Ectodermal cell (in vitro differentiated cells): ENCODE results near the gene RBM41.

Experiments used
- H3K27ac ChIP-seq: 2 replicates; pipeline ENCODE4 v1.7.0; 2013; ENCODE audit warnings: mild to moderate bottlenecking, low read depth, low read length; ENCODE audit not compliant: insufficient read depth, poor library complexity, severe bottlenecking
- H3K27me3 ChIP-seq: 2 replicates; pipeline ENCODE4 v1.7.0; 2013; ENCODE audit warnings: mild to moderate bottlenecking, low read length; ENCODE audit not compliant: insufficient read depth, control insufficient read depth, poor library complexity, severe bottlenecking
- H3K36me3 ChIP-seq: one replicate; pipeline ENCODE4 v1.7.0; 2013; ENCODE audit warnings: low read length; ENCODE audit not compliant: control insufficient read depth, insufficient read depth
- H3K4me1 ChIP-seq: one replicate; pipeline ENCODE4 v1.7.0; 2013; ENCODE audit warnings: low read length; ENCODE audit not compliant: control insufficient read depth, insufficient read depth
- H3K4me3 ChIP-seq: 2 replicates; pipeline ENCODE4 v1.7.0; 2013; ENCODE audit warnings: low read depth, low read length, control low read depth; ENCODE audit not compliant: insufficient read depth
- H3K9me3 ChIP-seq: 2 replicates; pipeline ENCODE4 v1.7.0; 2013; ENCODE audit warnings: mild to moderate bottlenecking, low read length, moderate library complexity; ENCODE audit not compliant: control insufficient read depth
- WGBS, 2 experiments: methylation state at CpG; one replicate each; pipeline ENCODE4 v1.1.7; 2013; ENCODE audit warnings: missing lambda C conversion rate in 2 of 2; 5-methylcytosine and 5-hydroxymethylcytosine counted together

Gene RBM41

GRCh38 chrX:107047622-107048021 lies 71.0 kb downstream of the RBM41 start:
- Histone ChIP-seq H3K4me1 (no peaks in the 10 kb centered on the region), H3K36me3 (no peaks in the 10 kb centered on the region), H3K27ac (no peak overlapping the region), H3K27me3 (no peaks in the 10 kb centered on the region), H3K4me3 (no peak overlapping the region), H3K9me3 (no peaks in the 10 kb centered on the region)
- 92 to 100% methylated on average over 1 of the region's 1 CpG for WGBS, 2 experiments

- no peaks in the 10 kb centered on the region for H3K9me3 ChIP-seq
- no peaks in the 10 kb centered on the region for H3K27me3 ChIP-seq
- no peak overlapping the region for H3K27ac ChIP-seq
- H3K4me1 ChIP-seq = no peaks in the 10 kb centered on the region
- no peak overlapping the region for H3K4me3 ChIP-seq
- H3K36me3 ChIP-seq = no peaks in the 10 kb centered on the region
- no CpG with 5 or more reads among the region's 1 CpG for WGBS, 2 experiments
These were observed 88.9 kb downstream of the RBM41 start for GRCh38 chrX:107029752-107030151.

- H3K27me3 ChIP-seq = no peaks in the 10 kb centered on the region
- no peaks in the 10 kb centered on the region for H3K9me3 ChIP-seq
- H3K36me3 ChIP-seq = no peaks in the 10 kb centered on the region
- no peak overlapping the region for H3K27ac ChIP-seq
- WGBS, 2 experiments = 32 to 44% methylated on average over 2 of the region's 2 CpGs
- no peak overlapping the region for H3K4me3 ChIP-seq
- no peaks in the 10 kb centered on the region for H3K4me1 ChIP-seq
These were observed 93.1 kb downstream of the RBM41 start for GRCh38 chrX:107025545-107025944.

GRCh38 chrX:107014936-107015335 lies 103.7 kb downstream of the RBM41 start:
- WGBS, 2 experiments = 80% methylated on average over 1 of the region's 1 CpG; no CpG with 5 or more reads in 1 of the 2 experiments

More at GRCh38 chrX:107014936-107015335, 103.7 kb downstream of the RBM41 start:
- no peaks in the 10 kb centered on the region for H3K9me3 ChIP-seq
- H3K27ac ChIP-seq = no peak overlapping the region
- H3K4me3 ChIP-seq = no peak overlapping the region
- H3K36me3 ChIP-seq = no peaks in the 10 kb centered on the region
- no peaks in the 10 kb centered on the region for H3K27me3 ChIP-seq
- no peaks in the 10 kb centered on the region for H3K4me1 ChIP-seq
